OCI-LY1 (cell line): Measurements from ENCODE around the gene KCNK5.

Experiments used
- H2AFZ ChIP-seq: fragments of 200-600 bp; sonication (generic), shearing (Covaris generic); 2 replicates; pipeline ENCODE4 v1.6.0; 2014; ENCODE audit warnings: antibody characterized with exemption, mild to moderate bottlenecking, low read length
- H3F3A ChIP-seq: fragments of 200-600 bp; sonication (generic), shearing (Covaris generic); 2 replicates; pipeline ENCODE4 v1.6.0; 2014; ENCODE audit warnings: mild to moderate bottlenecking, antibody characterized with exemption, low read length, moderate library complexity; ENCODE audit not compliant: insufficient read depth
- H3K27ac ChIP-seq: fragments of 200-600 bp; sonication (generic); 2 replicates; pipeline ENCODE4 v1.5.1; 2014; ENCODE audit warnings: low read length, mixed run types, mild to moderate bottlenecking, low read depth; ENCODE audit not compliant: poor library complexity, severe bottlenecking
- H3K27me3 ChIP-seq: fragments of 200-600 bp; sonication (generic); 2 replicates; pipeline ENCODE4 v1.6.0; 2014; ENCODE audit warnings: antibody characterized with exemption, mild to moderate bottlenecking, low read length, moderate library complexity; ENCODE audit not compliant: insufficient read depth
- H3K36me3 ChIP-seq: fragments of 200-600 bp; sonication (generic); 2 replicates; pipeline ENCODE4 v1.6.1; 2014; ENCODE audit warnings: mild to moderate bottlenecking, antibody characterized with exemption, low read length, moderate library complexity, mixed read lengths; ENCODE audit not compliant: insufficient read depth
- H3K4me1 ChIP-seq: fragments of 200-600 bp; sonication (generic); 2 replicates; pipeline ENCODE4 v1.5.1; 2014; ENCODE audit warnings: mild to moderate bottlenecking, low read length, moderate library complexity; ENCODE audit not compliant: insufficient read depth, severe bottlenecking
- H3K4me2 ChIP-seq: fragments of 200-600 bp; sonication (generic), shearing (Covaris generic); 2 replicates; pipeline ENCODE4 v1.6.1; 2014; ENCODE audit warnings: low read length
- H3K4me3 ChIP-seq: fragments of 200-600 bp; sonication (generic); 2 replicates; pipeline ENCODE4 v1.5.1; 2014; ENCODE audit warnings: low read length, low read depth, mild to moderate bottlenecking, mixed read lengths; ENCODE audit not compliant: poor library complexity, severe bottlenecking
- H3K79me2 ChIP-seq: fragments of 200-600 bp; shearing (Covaris generic); 2 replicates; pipeline ENCODE4 v1.6.1; 2016; ENCODE audit warnings: mixed run types, low read length, mixed read lengths; ENCODE audit not compliant: insufficient read depth
- H3K9ac ChIP-seq: fragments of 200-600 bp; sonication (generic), shearing (Covaris generic); 2 replicates; pipeline ENCODE4 v1.6.1; 2014; ENCODE audit warnings: mild to moderate bottlenecking, low read length, mixed read lengths
- H3K9me2 ChIP-seq: fragments of 200-600 bp; sonication (generic), shearing (Covaris generic); 2 replicates; pipeline ENCODE4 v1.6.1; 2014; ENCODE audit warnings: low read depth, mild to moderate bottlenecking, low read length, mixed read lengths
- H3K9me3 ChIP-seq: fragments of 200-600 bp; shearing (Covaris generic); 2 replicates; pipeline ENCODE4 v1.6.1; 2014; ENCODE audit warnings: low read length, mixed read lengths
- H4K20me1 ChIP-seq: fragments of 200-600 bp; sonication (generic), shearing (Covaris generic); 2 replicates; pipeline ENCODE4 v1.6.0; 2016; ENCODE audit warnings: mild to moderate bottlenecking, low read length; ENCODE audit not compliant: insufficient read depth
- CTCF ChIP-seq: fragments of 200-600 bp; sonication (generic), shearing (Covaris generic); IDR thresholded peaks from 2 replicates; pipeline ENCODE4 v1.5.1; 2017; ENCODE audit warnings: mild to moderate bottlenecking, antibody characterized with exemption, low read length, moderate library complexity, mixed read lengths
- EZH2 ChIP-seq: fragments of 200-600 bp; sonication (generic), shearing (Covaris generic); IDR thresholded peaks from 2 replicates; pipeline ENCODE4 v1.8.0; 2017; ENCODE audit warnings: borderline replicate concordance, mixed run types, mild to moderate bottlenecking, antibody characterized with exemption, low read length, moderate library complexity, mixed read lengths

KCNK5 gene

GRCh38 chr6:39181333-39181732 lies 47.9 kb downstream of the KCNK5 start:
- H3K27ac ChIP-seq = no peak overlapping the region
- no peak for TF ChIP-seq CTCF
- TF ChIP-seq EZH2 = no peak
- no peak overlapping the region for H3K9ac ChIP-seq
- no peak overlapping the region for H2AFZ ChIP-seq
- H3K4me1 ChIP-seq = no peaks in the 10 kb centered on the region
- no peaks in the 10 kb centered on the region for H4K20me1 ChIP-seq
- H3K79me2 ChIP-seq = no peaks in the 10 kb centered on the region
- no peak overlapping the region for H3K4me2 ChIP-seq
- H3F3A ChIP-seq = no peaks in the 10 kb centered on the region
- no peaks in the 10 kb centered on the region for H3K9me2 ChIP-seq
- no peaks in the 10 kb centered on the region for H3K36me3 ChIP-seq
- no peaks in the 10 kb centered on the region for H3K27me3 ChIP-seq
- H3K4me3 ChIP-seq = no peak overlapping the region
- H3K9me3 ChIP-seq = peaks cover 5% of the 10 kb centered on the region; the same call in 1 of the 2 replicates

- H3K9me3 ChIP-seq = peaks cover 5% of the 10 kb centered on the region; the same call in 1 of the 2 replicates
- no peaks in the 10 kb centered on the region for H3K27me3 ChIP-seq
- H3K9ac ChIP-seq = no peak overlapping the region
- no peak overlapping the region for H3K4me3 ChIP-seq
- H3K27ac ChIP-seq = no peak overlapping the region
- no peaks in the 10 kb centered on the region for H3K9me2 ChIP-seq
- TF ChIP-seq CTCF (no peak), EZH2 (no peak)
- no peaks in the 10 kb centered on the region for H3K4me1 ChIP-seq
- H2AFZ ChIP-seq = no peak overlapping the region
- H3K36me3 ChIP-seq = no peaks in the 10 kb centered on the region
- no peaks in the 10 kb centered on the region for H3K79me2 ChIP-seq
- H3K4me2 ChIP-seq = no peak overlapping the region
- no peaks in the 10 kb centered on the region for H3F3A ChIP-seq
- H4K20me1 ChIP-seq = no peaks in the 10 kb centered on the region
These were observed 50.5 kb downstream of the KCNK5 start for GRCh38 chr6:39178804-39179203.

- Histone ChIP-seq H3K4me3 (no peak overlapping the region), H3K36me3 (no peaks in the 10 kb centered on the region), H3K4me1 (no peaks in the 10 kb centered on the region), H3F3A (no peaks in the 10 kb centered on the region), H3K79me2 (no peaks in the 10 kb centered on the region), H3K27ac (no peak overlapping the region), H4K20me1 (no peaks in the 10 kb centered on the region), H3K4me2 (no peak overlapping the region), H3K9ac (no peak overlapping the region), H3K9me2 (no peaks in the 10 kb centered on the region), H2AFZ (no peak overlapping the region), H3K27me3 (no peaks in the 10 kb centered on the region), H3K9me3 (peaks cover 5% of the 10 kb centered on the region; the same call in 1 of the 2 replicates)
- TF ChIP-seq CTCF (no peak), EZH2 (no peak)
These were observed 51.0 kb downstream of the KCNK5 start for GRCh38 chr6:39178235-39178634.
